GM10266 (cell line): ENCODE data around the gene CCR3.

Experiments used
- DNase-seq: peaks from one replicate; pipeline ENCODE4 v3.0.0; 2012; ENCODE audit errors: extremely low spot score
- TF ChIP-seq, protein P1 (sequence below): IDR thresholded peaks from 2 replicates; pipeline ENCODE4 v1.5.1; 2012; ENCODE audit warnings: mild to moderate bottlenecking, low read depth; ENCODE audit not compliant: control insufficient read depth, insufficient read depth; ENCODE audit errors: missing control alignments

Gene CCR3

DNA sequence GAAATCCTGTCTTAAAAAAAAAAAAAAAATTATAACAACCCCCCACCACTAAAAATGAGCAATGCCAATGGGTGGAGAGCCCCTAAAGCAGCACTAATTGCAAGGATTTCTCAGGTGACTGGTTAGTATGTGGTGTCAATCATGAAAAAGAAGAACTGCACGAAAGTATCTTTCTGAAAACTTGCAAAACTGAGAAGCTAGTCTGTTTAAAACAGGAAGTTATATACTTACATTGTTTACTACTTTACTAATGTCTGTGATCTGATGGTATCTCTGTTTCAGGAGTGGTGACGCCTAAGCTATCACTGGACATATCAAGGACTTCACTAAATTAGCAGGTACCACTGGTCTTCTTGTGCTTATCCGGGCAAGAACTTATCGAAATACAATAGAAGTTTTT is at the start of gene CCR3:
CCR3 (plus strand) TSS at position 341 of the 400 bp plus-strand sequence. CDS start 22,699 bp downstream, outside the sequence.
- TF ChIP-seq, protein P1, sequence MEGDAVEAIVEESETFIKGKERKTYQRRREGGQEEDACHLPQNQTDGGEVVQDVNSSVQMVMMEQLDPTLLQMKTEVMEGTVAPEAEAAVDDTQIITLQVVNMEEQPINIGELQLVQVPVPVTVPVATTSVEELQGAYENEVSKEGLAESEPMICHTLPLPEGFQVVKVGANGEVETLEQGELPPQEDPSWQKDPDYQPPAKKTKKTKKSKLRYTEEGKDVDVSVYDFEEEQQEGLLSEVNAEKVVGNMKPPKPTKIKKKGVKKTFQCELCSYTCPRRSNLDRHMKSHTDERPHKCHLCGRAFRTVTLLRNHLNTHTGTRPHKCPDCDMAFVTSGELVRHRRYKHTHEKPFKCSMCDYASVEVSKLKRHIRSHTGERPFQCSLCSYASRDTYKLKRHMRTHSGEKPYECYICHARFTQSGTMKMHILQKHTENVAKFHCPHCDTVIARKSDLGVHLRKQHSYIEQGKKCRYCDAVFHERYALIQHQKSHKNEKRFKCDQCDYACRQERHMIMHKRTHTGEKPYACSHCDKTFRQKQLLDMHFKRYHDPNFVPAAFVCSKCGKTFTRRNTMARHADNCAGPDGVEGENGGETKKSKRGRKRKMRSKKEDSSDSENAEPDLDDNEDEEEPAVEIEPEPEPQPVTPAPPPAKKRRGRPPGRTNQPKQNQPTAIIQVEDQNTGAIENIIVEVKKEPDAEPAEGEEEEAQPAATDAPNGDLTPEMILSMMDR = no peak
- no peak for DNase-seq

GRCh38 chr3:46192939-46193338 is 49.3 kb upstream of the CCR3 start:
- DNase-seq = no peak
- TF ChIP-seq, protein P1 = no peak

GRCh38 chr3:46193436-46193835 is 48.8 kb upstream of the CCR3 start:
- DNase-seq = no peak
- TF ChIP-seq, protein P1 = no peak

GRCh38 chr3:46194868-46195553 is 47.2 kb upstream of the CCR3 start:
- TF ChIP-seq, protein P1 = no peak
- no peak for DNase-seq

DNA sequence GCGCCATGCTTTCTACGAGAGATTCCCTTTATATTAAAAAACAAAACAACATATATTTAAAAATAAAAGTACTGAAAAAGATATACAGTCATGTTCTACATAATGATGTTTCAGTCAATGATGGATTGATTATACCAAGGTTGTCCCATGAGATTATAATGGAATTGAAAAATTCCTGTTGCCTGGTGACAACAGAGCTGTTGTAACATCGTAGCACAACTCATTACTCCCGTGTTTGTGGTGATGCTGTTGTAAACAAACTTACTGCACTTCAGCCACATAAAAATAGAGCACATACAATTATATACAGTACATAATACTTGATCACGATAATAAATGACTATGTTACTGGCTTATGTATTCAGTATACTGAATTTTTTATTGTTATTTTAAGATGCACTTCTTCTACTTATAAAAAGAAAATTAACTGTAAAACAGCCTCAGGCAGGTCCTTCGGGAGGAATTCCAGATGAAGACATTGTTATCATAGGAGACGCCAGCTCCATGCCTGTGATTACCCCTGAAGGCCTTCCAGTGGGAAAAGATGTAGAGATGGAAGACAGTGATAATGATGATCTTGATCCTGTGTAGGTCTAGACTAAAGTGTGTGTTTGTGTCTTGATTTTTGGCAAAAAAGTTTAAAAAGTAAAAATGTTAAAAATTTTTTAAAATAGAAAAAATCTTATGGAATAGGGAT is 45.9 kb upstream of the CCR3 start:
- no peak for DNase-seq
- TF ChIP-seq, protein P1 = no peak

DNA sequence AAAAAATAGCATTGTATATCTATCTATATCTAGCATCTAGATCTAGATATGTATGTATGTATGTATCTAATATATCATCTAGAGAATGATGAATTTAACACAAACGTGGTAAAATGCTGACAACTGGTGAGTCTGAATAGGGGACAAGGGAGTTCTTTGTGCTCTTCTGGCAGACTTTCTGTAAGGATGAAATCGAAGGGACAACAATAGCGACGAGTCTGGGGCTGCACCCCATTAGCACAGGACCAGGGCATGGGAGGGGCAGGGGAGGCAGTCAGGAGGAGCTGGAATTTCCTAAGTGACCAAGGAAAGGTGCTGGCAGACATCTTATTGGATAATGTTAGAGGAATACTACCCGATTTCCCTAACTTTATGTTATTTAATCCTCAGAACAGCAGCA is 42.0 kb upstream of the CCR3 start:
- no peak for DNase-seq
- TF ChIP-seq, protein P1 = no peak

GRCh38 chr3:46200790-46201189 is 41.5 kb upstream of the CCR3 start:
- no peak for DNase-seq
- TF ChIP-seq, protein P1 = no peak
